Heart left ventricle (tissue), 16 donors: ENCODE data around the gene RRP1. TPM values are rescaled to one million over a fixed set of nuclear protein-coding genes. Genes with fewer than 3 reads are reported as not detected.
A peak's percentile ranks its signal among the peaks of the same experiment; 100 is the strongest.

ENCODE experiments used
- ATAC-seq, 4 donors: fragments of 200-7000 bp; cut with Tn5 transposase; one replicate each; pipeline ENCODE4 v1.9.1; 2020 to 2022; ENCODE audit warnings: moderate library complexity in 4 of 4, mild to moderate bottlenecking in 3 of 4, moderate number of reproducible peaks in 1 of 4
- DNase-seq, 5 donors: peaks; one replicate each; pipeline ENCODE4 v3.0.0-alpha.2; 2020
- H3K27ac ChIP-seq, 12 donors: fragments of 200-600 bp; sonication (generic) in 4 of 12; one replicate each; pipeline versions ENCODE4 v1.5.0 to v1.8.0; 2016 to 2022; ENCODE audit warnings: mild to moderate bottlenecking in 2 of 12
- H3K27me3 ChIP-seq, 9 donors: fragments of 200-600 bp; sonication (generic) in 2 of 9; one replicate each; pipeline versions ENCODE4 v1.5.1 to v1.8.0; 2016 to 2022; ENCODE audit warnings: mild to moderate bottlenecking in 3 of 9
- H3K36me3 ChIP-seq, 9 donors: fragments of 200-600 bp; sonication (generic) in 2 of 9; one replicate each; pipeline versions ENCODE4 v1.5.0 to v1.8.0; 2018 to 2022; ENCODE audit warnings: mild to moderate bottlenecking in 2 of 9
- H3K4me1 ChIP-seq, 12 donors: fragments of 200-600 bp; sonication (generic) in 4 of 12; one replicate each; pipeline versions ENCODE4 v1.5.0 to v1.8.0; 2016 to 2022; ENCODE audit warnings: mild to moderate bottlenecking in 3 of 12
- H3K4me3 ChIP-seq, 12 donors: fragments of 200-600 bp; sonication (generic) in 4 of 12; one replicate each; pipeline versions ENCODE4 v1.5.0 to v1.8.0; 2017 to 2022; ENCODE audit warnings: mild to moderate bottlenecking in 9 of 12, moderate library complexity in 4 of 12
- H3K9me3 ChIP-seq, 12 donors: fragments of 200-600 bp; sonication (generic) in 4 of 12; one replicate each; pipeline versions ENCODE4 v1.5.0 to v1.8.0; 2016 to 2022; ENCODE audit warnings: mild to moderate bottlenecking in 1 of 12
- CTCF ChIP-seq, 12 donors: fragments of 200-600 bp; sonication (generic) in 4 of 12; IDR thresholded peaks; one replicate each; pipeline versions ENCODE4 v1.5.0 to v1.8.0; 2018 to 2022; ENCODE audit warnings: antibody characterized with exemption in 12 of 12, mild to moderate bottlenecking in 5 of 12
- POLR2A ChIP-seq, 2 donors: fragments of 450-650 bp; IDR thresholded peaks; one replicate each; pipeline ENCODE4 v1.6.1; 2017; ENCODE audit warnings: antibody characterized with exemption in 2 of 2, mild to moderate bottlenecking in 2 of 2, moderate library complexity in 2 of 2
- WGBS, 4 donors: extraction: QIAGEN DNeasy Blood & Tissue Kit in 2 of 4; methylation state at CpG; one replicate each; pipeline versions ENCODE4 v1.1.5 to v1.1.7; 2013 to 2018; 5-methylcytosine and 5-hydroxymethylcytosine counted together
- intact Hi-C, 10 donors: fragments of 100-400 bp; cut with DNase I; formaldehyde crosslinking; loops; one replicate each; pipeline versions ENCODE4 v1.11.1 to v1.14.2; 2022
- polyA plus RNA-seq, 2 donors: library from polyadenylated mRNA; stranded (reverse); fragments of 200-250 nt; gene quantifications; one replicate each; pipeline ENCODE4 v1.2.3, GENCODE V29; 2013
- total RNA-seq, 9 donors: library from RNA; depleted of rRNA in 2 of 9; stranded (reverse); fragments of >200 nt in 2 of 9; fragmentation: NEBNext Ultra II Directional in 3 of 9; extraction: Animal tissue kit (Norgen Biotek cat#: 25700) in 3 of 9; gene quantifications; one replicate each; pipeline versions ENCODE4 v1.1.0 to v1.2.4, GENCODE V29; 2016 to 2023
- donor health status: ischemic (EF 13 %, LVEDD 7.1; RV severe dilation, severe dysfunction).
- donor health status: healthy with polysubstance abuse.
- donor health status: DM: no; HTN: yes; CAD: no.
- donor health status: DM: no; HTN: no; CAD: no.
- donor health status: ischemic (EF 25% LVEDD 6.9; RV normal size, moderate dysfunction).
- donor health status: ischemic (EF 25% LVEDD 5.7; RV mildly dilated, moderate dysfunction).
- donor health status: healthy.
- donor health status: DM: yes; HTN: yes; CAD: no.
- donor health status: ischemic (EF 35%, LVEDD 5.7; RV mildly dilated, moderate dysfunction).
- donor health status: nonischemic (EF 11% LVEDD 7.7; RV severe dilation, severe dysfunction).
- donor health status: DM: yes; HTN: yes; CAD: no.
- donor health status: PGD.
- donor health status: ischemic (EF 29% LVEDD 5.4; RV normal size, mild dysfunction).
- donor health status: nonischemic (EF 23%, LVEDD 6.1; RV moderate dilation, normal function).

RRP1 gene
- total and polyA plus RNA-seq, 11 donors, result 6.0 to 15.6 (median 9.8) TPM

GRCh38 chr21:43815107-43815613 is 25.8 kb downstream of the RRP1 start:
- peak in 2 of 5 donors; percentile 10 to 37 for DNase-seq
- Histone ChIP-seq H3K27ac (no peak overlapping the region), H3K4me1 (peaks cover 0 to 55% (median 8%) of the 10 kb centered on the region in 12 donors), H3K36me3 (no peaks in the 10 kb centered on the region), H3K27me3 (no peaks in the 10 kb centered on the region), H3K9me3 (peaks cover 0 to 9% (median 2%) of the 10 kb centered on the region in 12 donors), H3K4me3 (no peak overlapping the region)
- intact Hi-C loops, result loop anchor here in 3 of 10 donors (10.0 kb wide), 3 partner anchors 70 to 490 kb away; partner anchors contain the start of gene PFKL (in 1 of the 3)
- TF ChIP-seq POLR2A (IDR thresholded peaks at IDR 0.05), result no peak
- TF ChIP-seq CTCF (IDR thresholded peaks at IDR 0.05), result no peak
- 37 to 71% (median 50%) methylated on average over 9 to 20 of the region's 27 CpGs for WGBS, 4 donors
- ATAC-seq, result no peak

- ATAC-seq, result no peak
- no peak for TF ChIP-seq CTCF (IDR thresholded peaks at IDR 0.05)
- no peak for TF ChIP-seq POLR2A (IDR thresholded peaks at IDR 0.05)
- peaks cover 0 to 9% (median 2%) of the 10 kb centered on the region in 12 donors for H3K9me3 ChIP-seq
- H3K4me3 ChIP-seq, result no peak overlapping the region
- H3K36me3 ChIP-seq, result no peaks in the 10 kb centered on the region
- WGBS, 4 donors, result 89 to 95% (median 91%) methylated on average over 14 to 15 of the region's 15 CpGs
- peak in 2 of 5 donors; percentile 24 to 56 for DNase-seq
- no peaks in the 10 kb centered on the region for H3K27me3 ChIP-seq
- intact Hi-C loops, result loop anchor here in 3 of 10 donors (10.0 kb wide), 3 partner anchors 69 to 489 kb away; partner anchors contain the start of gene PFKL (in 1 of the 3)
- no peak overlapping the region for H3K27ac ChIP-seq
- H3K4me1 ChIP-seq, result peaks cover 0 to 53% (median 4%) of the 10 kb centered on the region in 12 donors
Observed at GRCh38 chr21:43815991-43816390, 26.6 kb downstream of the RRP1 start.

GRCh38 chr21:43816611-43817071 is 27.3 kb downstream of the RRP1 start:
- DNase-seq, result peak in 3 of 5 donors; percentile 11 to 52 (median 23)
- Histone ChIP-seq H3K36me3 (no peaks in the 10 kb centered on the region), H3K4me3 (no peak overlapping the region), H3K4me1 (peaks cover 0 to 47% (median 0%) of the 10 kb centered on the region in 12 donors), H3K27ac (no peak overlapping the region), H3K27me3 (no peaks in the 10 kb centered on the region), H3K9me3 (peaks cover 0 to 9% (median 2%) of the 10 kb centered on the region in 12 donors)
- 80 to 95% (median 84%) methylated on average over 6 to 14 of the region's 14 CpGs for WGBS, 4 donors
- no peak for ATAC-seq
- intact Hi-C loops, result loop anchor here in 3 of 10 donors (10.0 kb wide), 3 partner anchors 68 to 488 kb away; partner anchors contain the start of gene PFKL (in 1 of the 3)
- TF ChIP-seq POLR2A (IDR thresholded peaks at IDR 0.05) (no peak), CTCF (IDR thresholded peaks at IDR 0.05) (no peak)
